ENCODE data around the gene HPGDS. TPM values are rescaled to one million over a fixed set of nuclear protein-coding genes. Genes with fewer than 3 reads are reported as not detected.
A peak's percentile ranks its signal among the peaks of the same experiment; 100 is the strongest.

HPGDS gene
- total and polyA plus RNA-seq, 4 donors, result 0.08 to 4.9 (median 0.18) TPM

GRCh38 chr4:94304365-94304971, 38.2 kb downstream of the HPGDS start:
- Histone ChIP-seq H3K9me3 (ENCODE audit: control insufficient read depth in 4 of 4, low read length in 3 of 4) (no peaks in the 10 kb centered on the region), H3K9ac (ENCODE audit: low read depth in 1 of 2, low read length in 2 of 2) (no peak overlapping the region), H3K4me3 (ENCODE audit: low read depth in 1 of 3, low read length in 3 of 3) (no peak overlapping the region), H3K36me3 (ENCODE audit: control insufficient read depth in 4 of 4, insufficient read depth in 3 of 4, low read depth in 1 of 4, low read length in 3 of 4) (no peaks in the 10 kb centered on the region), H3K4me1 (ENCODE audit: control insufficient read depth in 4 of 4, insufficient read depth in 4 of 4, low read length in 3 of 4) (peaks cover 0 to 3% (median under 1%) of the 10 kb centered on the region in 4 donors), H3K27ac (ENCODE audit: low read depth in 1 of 2, low read length in 2 of 2) (no peak overlapping the region), H3K27me3 (ENCODE audit: control insufficient read depth in 4 of 4, insufficient read depth in 4 of 4, low read length in 3 of 4) (no peaks in the 10 kb centered on the region)
- peak; percentile 53 for TF ChIP-seq CTCF (IDR thresholded peaks at IDR 0.05; ENCODE audit: low read depth, low read length, missing input control)
- TF ChIP-seq RAD21 (IDR thresholded peaks at IDR 0.05), result peak; percentile 87 to 91
- TF ChIP-seq NR2F2 (IDR thresholded peaks at IDR 0.05), result no peak
- no peak for TF ChIP-seq MAX (IDR thresholded peaks at IDR 0.05)
- no peak for DNase-seq (ENCODE audit: low spot score)
- WGBS, result 49% methylated on average over 2 of the region's 2 CpGs

GRCh38 chr4:94302191-94302590, 40.4 kb downstream of the HPGDS start:
- 97% methylated on average over 2 of the region's 2 CpGs for WGBS
- Histone ChIP-seq H3K4me3 (ENCODE audit: low read depth in 1 of 3, low read length in 3 of 3) (no peak overlapping the region), H3K27me3 (ENCODE audit: control insufficient read depth in 4 of 4, insufficient read depth in 4 of 4, low read length in 3 of 4) (no peaks in the 10 kb centered on the region), H3K9me3 (ENCODE audit: control insufficient read depth in 4 of 4, low read length in 3 of 4) (no peaks in the 10 kb centered on the region), H3K27ac (ENCODE audit: low read depth in 1 of 2, low read length in 2 of 2) (no peak overlapping the region), H3K9ac (ENCODE audit: low read depth in 1 of 2, low read length in 2 of 2) (no peak overlapping the region), H3K36me3 (ENCODE audit: control insufficient read depth in 4 of 4, insufficient read depth in 3 of 4, low read depth in 1 of 4, low read length in 3 of 4) (no peaks in the 10 kb centered on the region), H3K4me1 (ENCODE audit: control insufficient read depth in 4 of 4, insufficient read depth in 4 of 4, low read length in 3 of 4) (peaks cover 0 to 13% (median 10%) of the 10 kb centered on the region in 4 donors)
- DNase-seq (ENCODE audit: low spot score), result no peak
- TF ChIP-seq CTCF (IDR thresholded peaks at IDR 0.05; ENCODE audit: low read depth, low read length, missing input control) (no peak), HNF4A (conservative IDR thresholded peaks at IDR 0.05) (no peak), JUND (IDR thresholded peaks at IDR 0.05) (no peak), FOXA1 (IDR thresholded peaks at IDR 0.05) (no peak), EGR1 (IDR thresholded peaks at IDR 0.05; ENCODE audit: low read depth in 2 of 2) (no peak), FOXA2 (IDR thresholded peaks at IDR 0.05) (no peak), REST (IDR thresholded peaks at IDR 0.05) (no peak), RXRA (IDR thresholded peaks at IDR 0.05) (no peak)

All from liver (tissue), 9 donors.